GM23248 (cell line): Measurements from ENCODE around the gene PREB.

Experiments
- EZH2 ChIP-seq: fragments of 200-600 bp; sonication (generic); IDR thresholded peaks from 2 replicates; pipeline ENCODE4 v1.6.1; 2018; ENCODE audit warnings: antibody characterized with exemption, mild to moderate bottlenecking; ENCODE audit not compliant: insufficient read depth, poor library complexity, severe bottlenecking
- EZH2phosphoT487 ChIP-seq: fragments of 200-600 bp; sonication (generic); IDR thresholded peaks from 2 replicates; pipeline ENCODE4 v1.6.1; 2018; ENCODE audit warnings: antibody characterized with exemption, moderate library complexity, mild to moderate bottlenecking, low read depth; ENCODE audit not compliant: insufficient read depth

DNA sequence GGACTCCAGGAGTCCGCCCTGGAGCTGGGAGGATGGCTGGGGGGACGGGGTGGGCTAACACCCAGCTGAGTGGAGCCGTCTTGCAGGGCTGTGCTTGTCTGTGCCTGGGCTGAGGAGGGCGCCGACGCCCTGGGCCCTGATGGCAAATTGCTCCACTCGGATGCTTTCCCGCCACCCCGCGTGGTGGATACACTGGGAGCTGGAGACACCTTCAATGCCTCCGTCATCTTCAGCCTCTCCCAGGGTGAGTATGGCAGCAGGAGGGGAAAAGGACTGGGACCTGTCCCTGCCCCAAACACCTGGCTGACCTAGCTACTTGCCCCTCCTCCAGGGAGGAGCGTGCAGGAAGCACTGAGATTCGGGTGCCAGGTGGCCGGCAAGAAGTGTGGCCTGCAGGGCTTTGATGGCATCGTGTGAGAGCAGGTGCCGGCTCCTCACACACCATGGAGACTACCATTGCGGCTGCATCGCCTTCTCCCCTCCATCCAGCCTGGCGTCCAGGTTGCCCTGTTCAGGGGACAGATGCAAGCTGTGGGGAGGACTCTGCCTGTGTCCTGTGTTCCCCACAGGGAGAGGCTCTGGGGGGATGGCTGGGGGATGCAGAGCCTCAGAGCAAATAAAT lies 35.0 kb downstream of the PREB start:
- no peak for TF ChIP-seq EZH2phosphoT487
- TF ChIP-seq EZH2, result no peak
